Osteocyte (in vitro differentiated cells): ENCODE data around the gene AHNAK2. TPM values are rescaled to one million over a fixed set of nuclear protein-coding genes. Genes with fewer than 3 reads are reported as not detected.
"Not testable (repeated sequence)": the region's sequence is repeated elsewhere in the genome, so short reads cannot be mapped to it uniquely, and the experiment has no call there.

Source experiments
- DNase-seq: peaks from one replicate; pipeline ENCODE4 v3.0.0; 2021; ENCODE audit warnings: mixed read lengths; ENCODE audit not compliant: unreplicated experiment; ENCODE audit errors: extremely low spot score
- H3K27ac Mint-ChIP-seq: one replicate; pipeline ENCODE4 v1.8.0; 2021; ENCODE audit warnings: mild to moderate bottlenecking, mixed read lengths; ENCODE audit not compliant: unreplicated experiment
- H3K27me3 Mint-ChIP-seq: one replicate; pipeline ENCODE4 v1.8.0; 2021; ENCODE audit warnings: mixed read lengths; ENCODE audit not compliant: unreplicated experiment
- H3K36me3 Mint-ChIP-seq: one replicate; pipeline ENCODE4 v1.8.0; 2021; ENCODE audit warnings: mixed read lengths; ENCODE audit not compliant: unreplicated experiment
- H3K4me1 Mint-ChIP-seq: one replicate; pipeline ENCODE4 v1.8.0; 2021; ENCODE audit warnings: mixed read lengths; ENCODE audit not compliant: unreplicated experiment
- H3K4me3 Mint-ChIP-seq: one replicate; pipeline ENCODE4 v1.8.0; 2021; ENCODE audit warnings: mild to moderate bottlenecking, moderate library complexity, mixed read lengths; ENCODE audit not compliant: unreplicated experiment
- H3K9me3 Mint-ChIP-seq: one replicate; pipeline ENCODE4 v1.8.0; 2021; ENCODE audit warnings: mixed read lengths; ENCODE audit not compliant: unreplicated experiment
- total RNA-seq: library from RNA; stranded (reverse); gene quantifications from 2 replicates; pipeline ENCODE4 v1.2.1, GENCODE V29; 2021
- TF ChIP-seq, protein P1 (sequence below): fragments of 200-600 bp; sonication (generic); IDR thresholded peaks from 2 replicates; pipeline ENCODE4 v1.5.0; 2021; ENCODE audit warnings: antibody characterized with exemption, mild to moderate bottlenecking, moderate library complexity

AHNAK2 gene
- total RNA-seq, 1 donor from 2014 or later: 145 TPM

DNA sequence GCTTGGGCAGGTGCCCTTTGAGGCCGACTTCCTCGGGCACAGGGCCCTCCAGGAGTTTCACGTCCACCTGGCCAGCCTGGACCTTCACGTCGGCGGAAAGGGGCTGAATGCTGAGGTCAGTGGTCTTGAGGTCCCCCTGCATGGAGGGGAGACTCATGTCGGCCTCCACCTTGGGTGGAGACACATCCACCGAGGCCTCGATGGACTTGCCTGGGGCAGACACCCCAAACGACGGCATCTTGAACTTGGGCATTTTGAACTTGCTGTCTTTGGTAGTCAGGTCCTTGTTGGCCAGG is 29.5 kb downstream of the AHNAK2 start:
- Mint-ChIP-seq H3K36me3 (peaks cover 26% of the 10 kb centered on the region), H3K4me1 (no peaks in the 10 kb centered on the region), H3K4me3 (no peak overlapping the region), H3K9me3 (no peaks in the 10 kb centered on the region), H3K27me3 (no peaks in the 10 kb centered on the region), H3K27ac (no peak overlapping the region)
- no peak for DNase-seq
- TF ChIP-seq, protein P1, sequence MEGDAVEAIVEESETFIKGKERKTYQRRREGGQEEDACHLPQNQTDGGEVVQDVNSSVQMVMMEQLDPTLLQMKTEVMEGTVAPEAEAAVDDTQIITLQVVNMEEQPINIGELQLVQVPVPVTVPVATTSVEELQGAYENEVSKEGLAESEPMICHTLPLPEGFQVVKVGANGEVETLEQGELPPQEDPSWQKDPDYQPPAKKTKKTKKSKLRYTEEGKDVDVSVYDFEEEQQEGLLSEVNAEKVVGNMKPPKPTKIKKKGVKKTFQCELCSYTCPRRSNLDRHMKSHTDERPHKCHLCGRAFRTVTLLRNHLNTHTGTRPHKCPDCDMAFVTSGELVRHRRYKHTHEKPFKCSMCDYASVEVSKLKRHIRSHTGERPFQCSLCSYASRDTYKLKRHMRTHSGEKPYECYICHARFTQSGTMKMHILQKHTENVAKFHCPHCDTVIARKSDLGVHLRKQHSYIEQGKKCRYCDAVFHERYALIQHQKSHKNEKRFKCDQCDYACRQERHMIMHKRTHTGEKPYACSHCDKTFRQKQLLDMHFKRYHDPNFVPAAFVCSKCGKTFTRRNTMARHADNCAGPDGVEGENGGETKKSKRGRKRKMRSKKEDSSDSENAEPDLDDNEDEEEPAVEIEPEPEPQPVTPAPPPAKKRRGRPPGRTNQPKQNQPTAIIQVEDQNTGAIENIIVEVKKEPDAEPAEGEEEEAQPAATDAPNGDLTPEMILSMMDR: no peak

GRCh38 chr14:104947881-104948735 is 30.1 kb downstream of the AHNAK2 start:
- not testable (repeated sequence) for H3K4me1 Mint-ChIP-seq, H3K4me3 Mint-ChIP-seq, H3K9me3 Mint-ChIP-seq, H3K27me3 Mint-ChIP-seq, H3K27ac Mint-ChIP-seq, DNase-seq
- H3K36me3 Mint-ChIP-seq: peaks cover 21% of the 10 kb centered on the region

DNA sequence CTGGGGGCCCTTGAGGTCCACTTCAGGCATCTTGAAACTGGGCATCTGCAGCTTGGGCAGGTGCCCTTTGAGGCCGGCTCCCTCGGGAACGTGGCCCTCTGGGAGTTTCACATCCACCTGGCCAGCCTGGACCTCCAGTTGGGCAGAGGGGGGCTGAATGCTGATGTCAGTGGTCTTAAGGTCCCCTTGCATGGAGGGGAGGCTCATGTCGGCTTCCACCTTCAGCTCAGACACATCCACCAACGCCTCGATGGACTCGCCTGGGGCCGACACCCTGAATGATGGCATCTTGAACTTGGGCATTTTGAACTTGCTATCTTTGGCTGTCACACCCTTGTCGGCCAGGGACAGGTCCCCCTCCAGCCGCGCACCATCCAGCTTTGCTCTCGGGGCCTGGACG is 31.0 kb downstream of the AHNAK2 start:
- not testable (repeated sequence) for H3K27me3 Mint-ChIP-seq, H3K4me1 Mint-ChIP-seq, H3K4me3 Mint-ChIP-seq, H3K9me3 Mint-ChIP-seq, DNase-seq, H3K27ac Mint-ChIP-seq
- peaks cover 19% of the 10 kb centered on the region for H3K36me3 Mint-ChIP-seq

- not testable (repeated sequence) for H3K9me3 Mint-ChIP-seq, H3K27ac Mint-ChIP-seq, H3K27me3 Mint-ChIP-seq, DNase-seq, H3K4me1 Mint-ChIP-seq, H3K4me3 Mint-ChIP-seq
- H3K36me3 Mint-ChIP-seq: peaks cover 19% of the 10 kb centered on the region
These were observed 31.9 kb downstream of the AHNAK2 start for GRCh38 chr14:104945986-104946965.

DNA sequence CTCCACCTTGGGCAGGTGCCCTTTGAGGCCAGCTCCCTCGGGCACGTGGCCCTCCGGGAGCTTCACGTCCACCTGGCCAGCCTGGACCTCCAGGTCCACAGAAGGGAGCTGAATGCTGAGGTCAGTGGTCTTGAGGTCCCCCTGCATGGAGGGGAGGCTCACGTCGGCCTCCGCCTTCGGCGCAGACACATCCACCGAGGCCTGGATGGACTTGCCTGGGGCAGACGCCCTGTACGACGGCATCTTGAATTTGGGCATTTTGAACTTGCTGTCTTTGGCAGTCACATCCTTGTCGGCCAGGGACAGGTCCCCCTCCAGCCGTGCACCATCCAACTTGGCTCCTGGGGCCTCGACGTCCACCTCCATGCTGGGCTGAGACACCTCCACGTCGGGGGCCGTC is 32.9 kb downstream of the AHNAK2 start:
- H3K27me3 Mint-ChIP-seq, H3K9me3 Mint-ChIP-seq, H3K4me3 Mint-ChIP-seq, H3K27ac Mint-ChIP-seq, DNase-seq, H3K4me1 Mint-ChIP-seq: not testable (repeated sequence)
- peaks cover 22% of the 10 kb centered on the region for H3K36me3 Mint-ChIP-seq

GRCh38 chr14:104944436-104945205 is 33.6 kb downstream of the AHNAK2 start:
- H3K36me3 Mint-ChIP-seq: peaks cover 22% of the 10 kb centered on the region
- H3K4me1 Mint-ChIP-seq, H3K27me3 Mint-ChIP-seq, H3K9me3 Mint-ChIP-seq, H3K27ac Mint-ChIP-seq, DNase-seq, H3K4me3 Mint-ChIP-seq: not testable (repeated sequence)

- H3K36me3 Mint-ChIP-seq: peaks cover 22% of the 10 kb centered on the region
- not testable (repeated sequence) for H3K9me3 Mint-ChIP-seq, DNase-seq, H3K4me1 Mint-ChIP-seq, H3K27me3 Mint-ChIP-seq, H3K27ac Mint-ChIP-seq, H3K4me3 Mint-ChIP-seq
These were observed 34.2 kb downstream of the AHNAK2 start for GRCh38 chr14:104944016-104944308.

DNA sequence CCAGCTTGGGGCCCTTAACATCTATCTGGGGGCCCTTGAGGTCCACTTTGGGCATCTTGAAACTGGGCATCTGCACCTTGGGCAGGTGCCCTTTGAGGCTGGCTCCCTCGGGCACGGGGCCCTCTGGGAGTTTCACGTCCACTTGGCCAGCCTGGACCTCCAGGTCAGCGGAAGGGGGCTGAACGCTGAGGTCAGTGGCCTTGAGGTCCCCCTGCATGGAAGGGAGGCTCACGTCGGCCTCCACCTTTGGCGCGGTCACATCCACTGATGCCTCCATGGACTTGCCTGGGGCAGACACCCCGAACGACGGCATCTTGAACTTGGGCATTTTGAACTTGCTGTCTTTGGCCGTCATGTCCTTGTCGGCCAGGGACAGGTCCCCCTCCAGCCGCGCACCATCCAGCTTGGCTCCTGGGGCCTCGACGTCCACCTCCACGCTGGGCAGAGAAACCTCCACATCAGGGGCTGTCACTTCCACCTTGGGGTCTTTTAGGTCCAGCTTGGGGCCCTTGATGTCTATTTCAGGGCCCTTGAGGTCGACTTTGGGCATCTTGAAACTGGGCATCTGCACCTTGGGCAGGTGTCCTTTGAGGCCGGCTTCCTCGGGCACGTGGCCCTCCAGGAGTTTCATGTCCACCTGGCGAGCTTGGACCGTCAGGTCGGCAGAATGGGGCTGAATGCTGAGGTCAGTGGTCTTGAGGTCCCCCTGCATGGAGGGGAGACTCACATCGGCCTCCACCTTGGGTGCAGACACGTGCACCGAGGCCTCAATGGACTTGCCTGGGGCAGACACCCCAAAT is 34.8 kb downstream of the AHNAK2 start:
- not testable (repeated sequence) for H3K4me3 Mint-ChIP-seq, H3K27me3 Mint-ChIP-seq, H3K4me1 Mint-ChIP-seq, DNase-seq, H3K27ac Mint-ChIP-seq, H3K9me3 Mint-ChIP-seq
- H3K36me3 Mint-ChIP-seq: peaks cover 22% of the 10 kb centered on the region
